ENCODE results near the gene SIGMAR1.

Gene SIGMAR1

GRCh38 chr9:34624475-34625185 is 13.0 kb downstream of the SIGMAR1 start:
- Histone ChIP-seq H3K79me2 (ENCODE audit: insufficient read depth, low read depth) (peaks cover 3% of the 10 kb centered on the region; the same call in 1 of the 2 replicates), H3K27me3 (ENCODE audit: insufficient read depth, low read depth) (peaks cover 39% of the 10 kb centered on the region), H3K36me3 (ENCODE audit: insufficient read depth) (no peaks in the 10 kb centered on the region), H3K4me3 (IDR thresholded peaks at IDR 0.05; ENCODE audit: insufficient read depth, low read depth, low read length) (no peak overlapping the region), H4K20me1 (ENCODE audit: insufficient read depth) (no peaks in the 10 kb centered on the region), H3K4me2 (no peak overlapping the region), H3K27ac (no peak overlapping the region), H3K9ac (no peak overlapping the region), H2AFZ (ENCODE audit: low read depth) (no peak overlapping the region), H3K4me1 (ENCODE audit: low read depth, poor library complexity, severe bottlenecking) (peaks cover 9% of the 10 kb centered on the region)
- TF ChIP-seq CTCF (conservative IDR thresholded peaks at IDR 0.05; ENCODE audit: low read depth, low read length): no peak

- Histone ChIP-seq H3K4me2 (no peak overlapping the region), H3K36me3 (ENCODE audit: insufficient read depth) (no peaks in the 10 kb centered on the region), H3K4me1 (ENCODE audit: low read depth, poor library complexity, severe bottlenecking) (peaks cover 18% of the 10 kb centered on the region), H3K79me2 (ENCODE audit: insufficient read depth, low read depth) (peaks cover 7% of the 10 kb centered on the region; the same call in 1 of the 2 replicates), H3K27ac (no peak overlapping the region), H2AFZ (ENCODE audit: low read depth) (no peak overlapping the region), H3K9ac (no peak overlapping the region), H3K4me3 (IDR thresholded peaks at IDR 0.05; ENCODE audit: insufficient read depth, low read depth, low read length) (no peak overlapping the region), H4K20me1 (ENCODE audit: insufficient read depth) (no peaks in the 10 kb centered on the region), H3K27me3 (ENCODE audit: insufficient read depth, low read depth) (peaks cover 32% of the 10 kb centered on the region)
- no peak for TF ChIP-seq CTCF (conservative IDR thresholded peaks at IDR 0.05; ENCODE audit: low read depth, low read length)
Observed at GRCh38 chr9:34623374-34624235, 14.0 kb downstream of the SIGMAR1 start.

GRCh38 chr9:34620061-34620994 is 17.3 kb downstream of the SIGMAR1 start, which contains the start of gene DCTN3:
Gene DCTN3 (minus strand): TSS chr9:34620495. CDS start chr9:34620464, 31 bp downstream.
- H3K27me3 ChIP-seq (ENCODE audit: insufficient read depth, low read depth): no peaks in the 10 kb centered on the region
- peak within 1 kb of the TSS; percentile 95 for H3K4me2 ChIP-seq
- no peak within 1 kb of the TSS for H3K27ac ChIP-seq
- peaks cover 7% of the 10 kb centered on the region; the same call in 1 of the 2 replicates for H3K79me2 ChIP-seq (ENCODE audit: insufficient read depth, low read depth)
- H4K20me1 ChIP-seq (ENCODE audit: insufficient read depth): no peaks in the 10 kb centered on the region
- peak within 1 kb of the TSS; percentile 48 for H3K9ac ChIP-seq
- H3K4me3 ChIP-seq (IDR thresholded peaks at IDR 0.05; ENCODE audit: insufficient read depth, low read depth, low read length): no peak within 1 kb of the TSS
- H2AFZ ChIP-seq (ENCODE audit: low read depth): peak within 1 kb of the TSS; percentile 68
- peaks cover 24% of the 10 kb centered on the region for H3K4me1 ChIP-seq (ENCODE audit: low read depth, poor library complexity, severe bottlenecking)
- no peaks in the 10 kb centered on the region for H3K36me3 ChIP-seq (ENCODE audit: insufficient read depth)
- TF ChIP-seq CTCF (conservative IDR thresholded peaks at IDR 0.05; ENCODE audit: low read depth, low read length): no peak

- Histone ChIP-seq H3K27ac (no peak overlapping the region), H2AFZ (ENCODE audit: low read depth) (no peak overlapping the region), H3K4me1 (ENCODE audit: low read depth, poor library complexity, severe bottlenecking) (peaks cover 25% of the 10 kb centered on the region), H3K36me3 (ENCODE audit: insufficient read depth) (no peaks in the 10 kb centered on the region), H3K27me3 (ENCODE audit: insufficient read depth, low read depth) (no peaks in the 10 kb centered on the region), H3K9ac (no peak overlapping the region), H3K4me3 (IDR thresholded peaks at IDR 0.05; ENCODE audit: insufficient read depth, low read depth, low read length) (no peak overlapping the region), H3K79me2 (ENCODE audit: insufficient read depth, low read depth) (peaks cover 15% of the 10 kb centered on the region), H3K4me2 (no peak overlapping the region), H4K20me1 (ENCODE audit: insufficient read depth) (no peaks in the 10 kb centered on the region)
- TF ChIP-seq CTCF (conservative IDR thresholded peaks at IDR 0.05; ENCODE audit: low read depth, low read length): no peak
Observed at GRCh38 chr9:34615132-34615531, 22.5 kb downstream of the SIGMAR1 start.

Data from KMS-11 (cell line).